Measurements from ENCODE around the gene RPTN. TPM values are rescaled to one million over a fixed set of nuclear protein-coding genes. Genes with fewer than 3 reads are reported as not detected.

The RPTN gene
- total RNA-seq, 1 experiment from 2014 or later = not detected

- TF ChIP-seq CTCF (IDR thresholded peaks at IDR 0.05 in 2 of 3, conservative IDR thresholded peaks at IDR 0.05 in 1 of 3; ENCODE audit: borderline replicate concordance in 1 of 3, insufficient read depth in 1 of 3, low read depth in 2 of 3, low read length in 2 of 3) (peak; percentile 43 to 91 (median 82); a peak in 5 of 6 replicates), RAD21 (IDR thresholded peaks at IDR 0.05; ENCODE audit: low read depth) (peak; percentile 41), JUND (IDR thresholded peaks at IDR 0.05) (no peak), SRF (IDR thresholded peaks at IDR 0.05; ENCODE audit: low read depth) (no peak), CEBPB (IDR thresholded peaks at IDR 0.05; ENCODE audit: low read depth) (no peak), EGR1 (IDR thresholded peaks at IDR 0.05; ENCODE audit: low read depth) (no peak), POLR2AphosphoS5 (IDR thresholded peaks at IDR 0.05; ENCODE audit: low read depth, low read length) (no peak)
- ChIA-PET CTCF (interaction anchor here (0.9 to 8.9 kb wide), 4 partner anchors 135 to 270 kb away, joined by 3 to 143 read pairs (median 4); no protein-coding TSS in a partner anchor), RAD21 (ENCODE audit: low non-redundant PET in 1 of 2, low total read pairs in 2 of 2, uncharacterized antibody in 2 of 2, unreplicated experiment in 2 of 2) (no interaction called here), POLR2A (no interaction called here)
- no peak overlapping the region for H2AFZ ChIP-seq (ENCODE audit: low read depth, low read length, poor library complexity, severe bottlenecking)
- no peaks in the 10 kb centered on the region for H3K4me1 ChIP-seq (ENCODE audit: control insufficient read depth in 1 of 2, insufficient read depth in 2 of 2, low read length in 2 of 2)
- DNase-seq (ENCODE audit: low read depth, low spot score) (no peak), ATAC-seq (peak; percentile 67)
- H3K9me2 ChIP-seq (ENCODE audit: insufficient read depth) = no peaks in the 10 kb centered on the region
- no peaks in the 10 kb centered on the region for H3K79me2 ChIP-seq (ENCODE audit: insufficient read depth, low read length)
- no peak overlapping the region for H3K4me2 ChIP-seq (ENCODE audit: low read length)
- no peak overlapping the region for H3K4me3 ChIP-seq (replicated peaks in 1 of 2; ENCODE audit: low read depth in 1 of 2, low read length in 2 of 2)
- no TSS peak for BruUV-seq (replicated peaks)
- H3K9ac ChIP-seq (ENCODE audit: low read length) = no peak overlapping the region
- no peaks in the 10 kb centered on the region for H3K36me3 ChIP-seq (ENCODE audit: control insufficient read depth in 1 of 2, insufficient read depth in 2 of 2, low read length in 2 of 2)
- H4K20me1 ChIP-seq (ENCODE audit: insufficient read depth) = no peaks in the 10 kb centered on the region
- no peaks in the 10 kb centered on the region for H3K9me3 ChIP-seq (ENCODE audit: control insufficient read depth in 1 of 2, insufficient read depth in 1 of 2, low read depth in 1 of 2, low read length in 2 of 2)
- no peak overlapping the region for H3K27ac ChIP-seq (ENCODE audit: low read depth, low read length)
- H3K27me3 ChIP-seq (ENCODE audit: insufficient read depth, low read length) = peaks cover 6% of the 10 kb centered on the region; the same call in 1 of the 2 replicates
- intact Hi-C loops (cut with micrococcal nuclease) = loop anchor here (5.0 kb wide), 1 partner anchor 257 kb away; no protein-coding TSS in a partner anchor
Measured at GRCh38 chr1:152188673-152189591, 29.9 kb upstream of the RPTN start.
